NCI-H69 (cell line): ENCODE results near the gene MACROH2A1.
A peak's percentile ranks its signal among the peaks of the same experiment; 100 is the strongest.

Experiments
- DNase-seq: peaks from one replicate; lab custom pipeline; 2025; lab: John Stamatoyannopoulos, UW

MACROH2A1 gene

DNA sequence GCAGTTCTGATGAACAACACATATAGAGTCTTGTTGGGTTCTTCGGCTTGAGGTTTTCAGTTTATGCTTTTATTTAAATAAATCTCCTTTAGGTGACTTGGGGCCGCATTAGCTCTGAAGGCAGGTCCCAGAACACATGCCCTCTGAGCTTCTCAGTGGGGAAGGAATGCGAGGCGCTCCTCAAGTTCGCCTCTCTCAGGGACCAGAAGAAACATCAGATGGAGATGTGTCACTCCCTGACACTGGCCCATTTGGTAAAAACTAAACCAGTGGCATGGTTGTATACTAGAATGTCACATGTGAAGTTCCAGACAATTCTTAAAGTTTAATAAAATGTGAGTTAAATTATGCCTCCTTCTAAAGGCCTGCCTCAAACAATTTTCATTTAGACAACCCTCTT, 1.9 kb downstream of the MACROH2A1 start:
- DNase-seq, result no peak

DNA sequence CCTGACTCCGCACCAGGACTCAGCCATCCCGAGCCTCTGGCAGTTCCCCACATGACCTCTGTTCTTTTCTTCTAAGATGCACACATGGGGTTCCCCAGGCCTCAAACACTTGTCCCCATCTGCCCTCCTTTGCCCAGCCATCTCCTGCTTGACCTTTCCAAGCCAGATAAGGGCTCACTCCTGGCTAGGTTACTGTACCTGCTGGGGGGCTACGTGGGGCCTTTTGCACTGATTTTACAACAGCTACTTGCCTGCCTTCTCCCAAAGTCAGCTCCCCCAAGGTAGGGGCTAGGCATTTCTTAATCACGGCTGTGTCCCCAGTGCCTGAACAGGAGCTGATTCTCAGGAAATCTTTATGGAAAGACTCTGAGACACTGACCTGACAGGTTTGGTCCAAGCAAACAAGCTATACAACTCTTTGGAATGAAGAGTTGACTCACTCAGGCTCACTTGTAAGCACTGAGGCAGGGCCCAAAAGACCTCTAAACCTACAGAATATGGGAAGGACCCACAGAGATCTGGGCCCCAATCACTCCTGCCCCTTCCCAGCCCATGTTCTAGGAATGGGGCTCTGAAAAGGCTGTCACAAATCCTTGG, 2.5 kb downstream of the MACROH2A1 start:
- no peak for DNase-seq

DNA sequence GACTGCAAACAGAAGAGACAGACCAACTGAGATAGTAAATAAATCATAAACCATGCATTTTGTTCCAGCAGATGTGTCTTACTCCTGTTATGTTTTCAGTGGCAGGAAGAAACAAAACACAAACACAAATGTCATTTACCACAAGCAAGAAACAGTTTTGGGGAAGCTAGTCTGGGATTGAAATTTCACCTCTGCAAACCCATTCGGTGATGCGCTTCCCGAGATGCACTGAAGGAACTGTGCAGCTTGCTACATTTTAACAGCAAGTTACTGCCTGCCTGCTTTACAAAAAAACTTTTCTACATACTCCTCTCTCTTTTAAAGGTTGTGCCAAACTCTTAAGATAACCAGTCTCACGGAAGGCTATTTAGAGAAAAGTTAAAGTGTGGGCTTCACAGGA, 3.2 kb downstream of the MACROH2A1 start:
- DNase-seq, result no peak

DNA sequence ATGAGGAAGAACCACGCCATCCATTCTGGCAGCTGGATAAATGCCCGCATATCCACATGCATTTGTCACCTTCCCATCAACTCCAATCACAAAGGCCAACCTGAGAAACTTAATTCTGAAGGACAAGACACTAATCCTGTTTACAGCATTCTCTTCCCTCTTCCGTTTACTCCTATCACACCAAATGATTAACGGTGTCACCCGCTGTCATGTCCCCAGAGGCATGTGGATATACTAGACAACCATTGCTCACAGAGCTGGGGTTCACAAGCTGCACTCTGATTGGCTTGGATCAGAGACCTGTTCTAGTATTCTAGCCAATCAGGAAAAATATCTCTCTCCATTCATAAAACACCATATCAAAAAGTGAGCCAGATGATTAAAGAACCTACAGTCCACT, 3.6 kb downstream of the MACROH2A1 start:
- peak; percentile 36 for DNase-seq

DNA sequence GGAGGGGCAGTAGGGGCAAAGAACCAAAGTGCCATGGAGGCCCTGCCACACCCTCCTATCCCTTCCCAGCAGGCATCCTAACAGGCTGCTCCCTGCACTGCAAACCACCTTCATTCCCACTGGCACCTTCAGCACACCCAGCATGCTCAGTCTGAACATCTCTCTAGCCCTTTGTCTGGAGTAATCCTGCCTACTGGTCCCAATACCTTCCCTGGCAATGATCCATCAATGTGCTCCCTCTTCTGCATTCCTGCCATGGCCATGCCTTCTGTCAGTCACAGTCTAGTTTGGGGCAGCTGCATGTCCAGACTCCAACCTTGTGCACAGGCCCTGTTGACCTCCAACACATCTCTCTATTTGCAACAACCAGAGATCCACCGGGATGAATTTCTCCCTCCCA, 4.9 kb downstream of the MACROH2A1 start:
- DNase-seq, result no peak

DNA sequence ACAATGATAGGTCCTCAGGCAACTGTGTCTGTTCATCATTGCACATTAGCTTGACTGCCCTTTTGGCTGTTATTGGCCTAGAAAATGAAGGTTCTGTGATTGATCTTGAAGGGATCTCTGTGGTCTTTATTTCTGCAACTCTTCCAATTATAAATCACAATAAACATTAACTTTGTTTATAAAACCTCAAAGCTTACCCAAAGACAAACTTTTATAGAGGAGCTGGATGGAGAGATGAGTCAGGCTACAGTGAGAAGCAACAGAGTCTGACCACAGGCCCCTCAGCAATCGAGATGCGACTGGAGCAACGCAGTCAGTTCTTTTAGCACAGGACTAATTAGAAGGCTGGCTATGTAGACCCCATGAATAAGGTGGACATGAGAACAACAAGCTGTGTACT, 5.3 kb downstream of the MACROH2A1 start:
- no peak for DNase-seq

DNA sequence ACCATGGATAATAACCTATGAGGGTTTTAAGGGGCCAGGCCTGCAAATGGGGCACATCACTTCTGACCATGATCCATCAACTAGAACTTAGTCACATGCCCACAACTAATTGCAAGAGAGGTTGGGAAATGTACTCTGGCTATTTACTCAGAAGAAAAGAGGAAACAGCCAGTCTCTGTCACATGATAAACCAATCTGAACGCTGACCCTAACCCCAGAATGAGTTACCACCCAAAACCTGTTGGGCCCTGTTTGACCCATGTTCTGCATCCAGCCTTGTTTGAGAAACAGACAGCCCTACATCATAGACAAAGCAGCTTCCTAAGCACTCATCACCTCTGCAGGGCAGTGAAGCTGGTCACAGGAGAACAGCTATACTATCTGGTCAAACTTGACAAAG, 5.8 kb downstream of the MACROH2A1 start:
- no peak for DNase-seq

DNA sequence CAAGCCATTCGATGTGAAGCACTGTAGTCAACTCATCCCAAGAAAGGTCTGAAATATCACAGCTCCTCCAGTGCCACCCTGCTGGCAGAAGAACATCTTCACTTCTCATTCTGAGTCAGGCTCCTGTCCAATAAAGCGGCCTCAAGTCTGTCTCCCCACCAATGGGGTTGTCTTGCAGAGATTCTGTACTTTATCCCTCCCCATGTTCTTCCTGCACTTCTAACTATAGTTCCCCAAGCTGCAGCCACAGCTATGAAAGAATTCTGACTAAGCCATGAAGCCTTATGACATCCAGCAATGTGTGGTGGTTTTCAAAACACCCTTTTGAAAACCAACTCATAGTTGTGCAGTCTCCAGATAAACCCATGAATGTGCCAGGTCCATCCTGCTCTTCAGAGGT, 6.8 kb downstream of the MACROH2A1 start:
- DNase-seq, result no peak

DNA sequence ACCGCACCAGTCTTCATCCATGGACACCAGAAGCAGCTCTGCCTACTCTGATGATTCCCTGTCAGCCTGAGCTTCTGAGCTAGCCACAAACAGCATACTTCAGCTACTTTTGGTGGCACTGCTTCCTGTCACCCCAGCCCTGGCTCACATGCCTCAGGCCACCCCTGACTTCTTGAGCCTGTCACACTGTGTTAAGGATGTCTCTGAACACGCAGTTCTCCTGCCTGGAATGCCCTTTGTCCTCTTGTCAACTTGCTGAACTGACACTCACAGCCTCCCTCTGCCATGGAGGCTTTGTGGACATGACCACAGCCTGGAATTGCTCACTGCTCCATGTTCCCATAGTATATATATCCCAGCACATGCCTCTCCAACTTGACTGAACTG, 7.2 kb downstream of the MACROH2A1 start:
- no peak for DNase-seq

DNA sequence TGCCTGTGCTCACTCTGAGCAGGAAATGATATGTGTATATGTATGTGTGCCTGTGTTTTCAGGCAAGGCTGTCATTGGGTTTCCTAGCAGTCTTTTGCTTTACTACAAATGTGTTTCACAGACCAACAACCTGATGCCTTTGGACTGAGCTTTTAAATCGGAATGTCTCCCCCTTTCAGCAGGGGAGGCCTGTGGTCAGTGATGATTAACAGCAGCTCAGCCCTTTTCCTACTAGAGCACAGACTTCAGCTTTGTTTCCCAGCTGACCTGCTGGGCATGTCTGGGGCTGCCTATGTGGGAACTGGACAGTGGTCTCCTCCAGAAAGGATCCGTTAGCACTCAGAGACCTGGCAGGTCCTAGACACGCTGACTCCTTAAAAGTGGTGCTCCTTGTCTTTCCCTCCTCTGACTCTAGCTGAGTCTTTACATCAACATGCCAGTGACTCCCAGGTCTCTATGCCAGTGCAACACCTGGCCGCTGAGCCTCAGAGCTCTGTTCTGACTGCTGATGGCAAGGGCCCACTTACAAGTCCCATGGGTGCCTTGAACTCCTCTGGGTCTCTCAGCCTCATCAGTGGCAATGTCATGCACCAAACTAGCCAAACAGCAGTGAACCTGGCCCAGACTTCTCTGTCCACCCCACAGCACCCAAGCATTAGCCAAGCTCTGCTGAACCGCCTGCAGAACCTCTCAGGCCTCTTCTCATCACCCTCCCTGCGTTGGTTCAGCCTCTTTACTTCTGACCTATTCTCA, 7.7 kb downstream of the MACROH2A1 start:
- DNase-seq, result no peak

DNA sequence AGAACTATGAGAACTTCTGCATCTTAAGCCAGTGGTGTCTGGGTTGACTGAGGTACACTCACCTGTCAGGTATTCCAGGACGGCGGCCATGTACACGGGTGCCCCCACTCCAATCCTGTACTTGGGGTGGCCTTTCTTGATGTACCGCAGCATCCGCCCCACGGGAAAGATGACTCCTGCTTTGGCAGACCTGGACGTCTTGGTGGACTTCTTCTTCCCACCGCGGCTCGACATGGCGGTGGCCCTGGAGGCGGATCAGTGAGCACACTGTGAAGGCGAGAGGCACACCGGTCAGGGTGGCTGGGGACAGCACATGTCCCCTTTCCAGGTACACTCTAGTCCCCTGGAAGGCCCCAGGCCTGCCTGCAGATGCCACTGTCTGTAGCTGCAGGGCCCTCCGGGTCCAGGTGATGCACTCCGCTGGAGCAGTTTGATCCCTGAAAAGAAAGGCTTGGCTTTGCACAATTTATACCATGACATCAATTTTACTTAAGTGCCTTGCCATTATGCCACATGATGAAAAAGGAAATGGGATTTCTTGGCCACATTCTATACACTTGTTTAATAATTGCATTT, 10.1 kb downstream of the MACROH2A1 start:
- no peak for DNase-seq

DNA sequence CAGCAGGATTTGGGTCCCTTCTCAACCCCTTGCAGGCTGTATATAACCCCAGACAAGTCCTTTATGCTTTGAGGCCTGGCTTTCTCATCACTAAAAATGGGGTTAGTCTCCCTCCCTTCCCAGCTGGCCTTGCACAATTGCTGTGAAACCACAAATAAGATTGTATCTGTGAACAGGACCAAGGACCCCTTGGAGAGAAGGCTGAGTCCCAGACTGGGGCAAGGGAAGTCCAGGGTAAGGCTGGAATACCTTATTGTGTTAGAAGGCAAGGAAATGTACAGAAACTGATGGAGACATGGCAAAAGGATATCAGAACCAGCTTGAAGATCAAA, 11.4 kb downstream of the MACROH2A1 start:
- DNase-seq, result no peak

DNA sequence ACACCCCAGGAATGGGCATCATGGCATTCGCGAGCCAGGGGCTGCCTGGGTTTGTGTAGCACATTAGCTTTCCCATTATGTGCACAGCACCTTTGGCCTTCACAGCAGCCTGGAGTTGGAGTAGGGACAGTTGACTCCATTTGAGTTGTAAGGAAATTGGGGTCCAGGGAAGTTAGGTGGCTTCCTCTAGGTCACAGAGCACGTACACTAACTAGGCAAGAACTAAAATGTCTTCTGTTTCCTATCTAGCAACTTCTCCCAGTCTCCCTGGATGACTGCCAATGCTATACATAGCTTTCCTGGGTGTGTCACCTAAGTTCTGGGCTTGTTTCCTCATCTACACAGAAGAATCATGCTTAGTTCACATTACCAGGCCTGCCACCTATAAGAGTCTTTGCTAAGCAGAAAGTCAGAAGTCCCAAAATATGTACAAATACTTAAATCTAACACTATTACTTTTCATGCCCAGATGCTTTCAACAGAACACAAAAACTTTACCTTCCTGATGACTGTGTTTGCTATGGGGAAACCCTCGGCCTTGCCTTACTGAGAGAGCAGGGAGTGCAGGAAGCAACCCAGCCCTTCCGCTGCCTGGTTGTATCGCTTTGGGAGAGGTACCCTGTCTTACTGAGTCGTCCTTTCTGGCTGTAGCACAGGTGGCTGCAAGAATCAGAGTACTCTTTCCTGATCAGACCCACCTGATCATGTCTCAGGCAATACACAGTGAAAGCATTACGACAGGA, 12.0 kb downstream of the MACROH2A1 start:
- no peak for DNase-seq

DNA sequence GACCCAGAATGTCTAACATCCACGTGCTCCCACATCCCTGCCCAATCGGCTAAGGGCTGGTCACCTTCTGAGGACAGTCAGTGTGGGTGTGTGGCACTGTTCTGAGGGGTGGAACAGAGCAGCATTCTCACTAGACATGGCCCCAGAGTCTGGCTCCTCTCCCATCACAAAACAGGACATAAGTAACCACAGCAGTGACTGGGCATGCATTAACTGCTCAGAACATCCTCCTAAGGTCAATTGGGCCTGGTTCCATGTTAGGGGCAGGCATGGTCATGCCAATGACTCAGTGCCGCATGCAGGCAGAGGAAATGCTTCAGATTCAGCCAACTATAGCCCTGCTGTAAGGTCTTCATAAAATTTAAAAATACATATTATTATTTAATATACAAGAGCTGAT, 12.9 kb downstream of the MACROH2A1 start:
- no peak for DNase-seq

DNA sequence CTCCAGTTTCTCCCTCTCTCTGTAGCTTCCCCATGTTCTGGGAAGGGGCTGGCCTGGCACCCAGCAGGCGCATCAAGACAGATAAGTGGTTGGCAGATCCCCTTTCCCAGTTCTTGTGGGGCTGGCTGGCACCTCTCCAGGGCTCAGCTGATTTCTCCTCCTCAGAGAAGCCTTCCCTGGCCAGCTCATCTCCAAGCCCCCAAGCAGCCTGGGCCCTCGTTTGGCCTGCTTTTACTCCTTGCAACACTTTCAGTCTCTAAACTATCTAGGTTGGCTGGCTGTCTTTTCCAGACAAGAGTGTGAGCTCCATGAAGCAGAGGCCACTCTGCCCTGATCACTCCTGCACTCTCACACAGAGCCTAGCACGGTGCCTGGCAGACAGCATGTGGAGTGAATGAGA, 13.5 kb downstream of the MACROH2A1 start:
- DNase-seq, result no peak

DNA sequence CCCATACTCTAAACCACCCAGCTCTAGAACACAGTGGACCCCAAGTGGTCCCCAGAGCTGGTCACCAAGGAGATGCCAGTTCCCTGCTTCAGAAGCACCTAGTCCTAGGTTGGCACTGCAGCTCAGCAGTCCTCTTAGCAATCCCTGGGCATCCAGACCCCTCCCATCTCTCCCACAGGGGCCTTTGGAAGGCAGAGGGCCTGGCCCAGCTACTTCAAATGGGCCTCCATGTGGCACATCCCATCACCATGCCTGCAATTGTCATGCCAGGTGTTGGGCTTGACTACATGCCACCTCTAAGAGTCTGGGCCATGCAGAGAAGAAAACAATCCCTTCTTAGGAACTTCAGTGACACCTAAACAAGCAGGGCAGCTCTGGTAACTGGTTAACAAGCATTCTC, 14.1 kb downstream of the MACROH2A1 start:
- no peak for DNase-seq

DNA sequence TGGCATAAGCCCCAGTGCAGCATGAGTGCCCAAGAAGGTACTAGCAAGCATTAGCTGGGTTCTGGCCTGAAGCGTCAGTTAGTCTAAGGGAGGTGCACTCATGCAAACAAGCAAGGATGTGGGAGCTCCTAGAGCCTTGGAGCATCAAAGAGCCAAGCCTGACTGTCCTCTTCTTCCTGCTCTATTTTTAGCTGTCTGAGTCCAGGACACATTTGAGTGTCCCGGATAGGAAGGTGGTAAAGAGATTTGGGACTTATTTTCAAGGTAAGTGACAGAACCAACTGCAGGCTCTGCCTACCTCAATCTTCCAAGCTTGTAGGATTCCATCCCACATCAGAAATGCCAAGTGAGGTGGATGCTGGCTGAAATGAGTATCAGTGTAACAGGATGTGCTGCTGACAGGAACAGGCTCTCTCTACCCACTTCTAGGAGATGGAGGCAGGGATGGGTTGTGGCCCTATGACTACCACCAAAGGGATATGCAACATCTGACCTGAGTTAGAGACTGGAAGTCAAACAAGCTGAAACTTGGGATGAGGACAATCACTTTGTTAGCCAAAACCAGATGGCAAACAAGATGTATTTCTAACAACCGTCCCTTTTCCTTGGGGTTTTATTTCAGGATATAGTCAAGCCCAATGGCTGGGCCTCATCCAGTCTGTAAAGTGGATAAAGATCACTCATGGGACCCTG, 15.1 kb downstream of the MACROH2A1 start:
- no peak for DNase-seq

DNA sequence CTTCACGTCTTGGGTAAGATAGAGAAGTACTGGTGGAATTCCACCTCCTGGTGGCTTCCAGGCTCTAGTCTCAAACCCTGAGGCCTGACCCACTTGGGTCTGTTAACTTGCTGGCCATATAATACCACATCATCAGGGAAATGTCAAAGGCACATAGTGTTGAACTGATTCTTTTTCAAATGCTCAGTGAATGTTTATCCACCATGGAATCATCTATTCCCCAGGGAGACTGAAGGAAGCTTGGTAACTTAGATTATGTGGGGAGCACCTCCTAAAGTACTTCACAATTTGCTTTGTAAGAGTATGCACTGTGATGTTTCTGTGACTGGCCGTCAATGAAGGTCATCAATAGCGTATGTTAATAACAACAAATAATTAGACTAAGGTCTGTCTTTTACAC, 16.1 kb downstream of the MACROH2A1 start:
- DNase-seq, result no peak

DNA sequence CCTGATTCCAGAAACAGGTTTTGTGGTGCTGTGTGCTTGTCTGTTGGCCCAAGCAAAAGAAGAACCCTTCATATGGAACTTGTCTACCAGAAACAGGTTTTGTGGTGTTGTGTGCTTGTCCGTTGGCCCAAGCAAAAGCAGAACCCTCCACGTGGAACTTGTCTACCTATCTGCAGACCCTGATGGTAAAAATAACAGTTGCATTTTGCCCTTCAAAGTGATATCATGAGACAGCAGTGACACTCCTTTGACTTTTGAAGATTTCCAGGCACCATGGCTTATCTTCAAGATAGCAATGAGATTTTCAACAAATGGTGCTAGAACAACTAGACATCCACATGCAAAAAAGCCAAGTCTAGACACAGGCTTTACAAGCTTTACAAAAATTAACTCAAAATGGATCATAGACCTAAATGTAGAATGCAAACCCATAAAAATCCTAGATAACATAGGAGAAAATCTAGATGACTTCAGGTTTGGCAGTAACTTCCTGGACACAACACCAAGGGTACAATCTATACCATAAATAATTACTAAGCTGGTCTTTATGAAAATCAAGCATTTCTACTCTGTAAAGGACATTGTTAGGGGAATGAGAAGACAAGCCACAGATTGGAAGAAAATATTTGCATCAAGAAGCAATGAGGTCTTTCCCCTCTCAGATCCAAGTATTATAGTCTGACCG, 16.8 kb downstream of the MACROH2A1 start:
- DNase-seq, result no peak

DNA sequence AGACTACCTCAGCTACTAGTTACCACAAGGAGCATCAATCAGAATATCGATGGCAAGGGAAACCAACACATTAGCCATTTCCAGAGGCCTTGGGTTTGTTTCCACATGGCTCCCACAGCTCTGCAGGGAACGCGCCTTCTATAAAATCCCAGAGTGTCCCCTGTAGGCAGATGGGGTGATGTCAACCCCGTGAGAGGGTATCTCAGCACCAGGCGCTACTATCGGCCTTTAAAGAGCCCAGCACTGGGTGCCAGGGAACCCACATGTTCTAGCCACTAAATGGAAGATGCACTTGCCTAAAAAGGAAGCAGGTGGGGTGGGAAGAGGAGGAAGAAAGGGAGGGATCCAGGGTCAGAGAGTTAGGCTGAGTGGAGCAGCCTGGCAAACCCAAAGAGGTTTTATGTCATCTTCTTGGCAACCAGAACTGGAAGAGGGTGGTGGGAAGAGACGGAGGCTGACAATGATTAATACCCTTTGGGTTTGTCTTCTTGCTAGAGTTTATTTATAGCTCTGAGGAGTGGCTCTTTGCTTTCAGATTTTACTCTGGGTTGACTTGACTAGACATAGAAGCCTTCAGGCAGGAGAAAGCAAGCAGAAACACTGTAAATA, 19.9 kb downstream of the MACROH2A1 start:
- DNase-seq, result no peak
